WTC11 (cell line): ENCODE measurements around the gene SNX2. TPM values are rescaled to one million over a fixed set of nuclear protein-coding genes. Genes with fewer than 3 reads are reported as not detected.

ENCODE experiments used
- ATAC-seq: fragments of 200-7000 bp; cut with Tn5 transposase; 2 replicates; pipeline ENCODE4 v1.10.0; 2021; ENCODE audit warnings: mild to moderate bottlenecking, moderate library complexity
- CTCF ChIA-PET: fragments of 300-600 bp; sonication (Branson Sonifier 250); formaldehyde crosslinking; loops from one replicate; lab custom pipeline; 2021; ENCODE audit warnings: antibody characterized with exemption; lab: Charles Lee
- POLR2A ChIA-PET: fragments of 350-600 bp; sonication (Branson Sonifier 250); formaldehyde crosslinking; loops from one replicate; lab custom pipeline; 2021; ENCODE audit warnings: antibody characterized with exemption; lab: Charles Lee
- DNase-seq: peaks from one replicate; pipeline ENCODE4 v3.0.0; 2021; ENCODE audit warnings: low spot score
- H3K27ac Mint-ChIP-seq: 2 replicates; pipeline ENCODE4 v1.8.0; 2021; ENCODE audit warnings: mixed read lengths
- H3K27me3 Mint-ChIP-seq: 2 replicates; pipeline ENCODE4 v1.8.0; 2021; ENCODE audit warnings: low read depth, mild to moderate bottlenecking, moderate library complexity, mixed read lengths
- H3K36me3 Mint-ChIP-seq: 2 replicates; pipeline ENCODE4 v1.8.0; 2021; ENCODE audit warnings: mixed read lengths
- H3K4me1 Mint-ChIP-seq: 2 replicates; pipeline ENCODE4 v1.8.0; 2022; ENCODE audit warnings: mixed read lengths
- H3K4me3 Mint-ChIP-seq: 2 replicates; pipeline ENCODE4 v1.8.0; 2021; ENCODE audit warnings: mild to moderate bottlenecking, moderate library complexity, mixed read lengths
- H3K9me3 Mint-ChIP-seq: 2 replicates; pipeline ENCODE4 v1.8.0; 2021; ENCODE audit warnings: mixed read lengths
- CDX4 ChIP-seq: fragments of 250-450 bp; sonication (Bioruptor Pico); IDR thresholded peaks from 2 replicates; pipeline ENCODE4 v1.9.0; 2021; ENCODE audit warnings: moderate library complexity, mild to moderate bottlenecking, inconsistent platforms, borderline replicate concordance
- CREB1 ChIP-seq: sonication (generic); formaldehyde crosslinking; IDR thresholded peaks from 2 replicates; pipeline ENCODE4 v1.8.0; 2023; ENCODE audit warnings: mild to moderate bottlenecking, missing genetic modification reagents
- CTCF ChIP-seq: fragments of 200-600 bp; IDR thresholded peaks from 2 replicates; pipeline ENCODE4 v1.8.0; 2022; ENCODE audit warnings: antibody characterized with exemption
- E2F5 ChIP-seq: sonication (generic); formaldehyde crosslinking; IDR thresholded peaks from 2 replicates; pipeline ENCODE4 v1.8.1; 2022; ENCODE audit warnings: mild to moderate bottlenecking, moderate library complexity, missing genetic modification reagents
- FOXP4 ChIP-seq: sonication (generic); formaldehyde crosslinking; IDR thresholded peaks from 2 replicates; pipeline ENCODE4 v1.8.0; 2022; ENCODE audit warnings: mild to moderate bottlenecking, missing genetic modification reagents
- JAZF1 ChIP-seq: fragments of 250-450 bp; sonication (Bioruptor Pico); IDR thresholded peaks from 2 replicates; pipeline ENCODE4 v1.9.0; 2021; ENCODE audit warnings: moderate library complexity, mild to moderate bottlenecking, inconsistent platforms
- NFE2L1 ChIP-seq: sonication (generic); formaldehyde crosslinking; IDR thresholded peaks from 2 replicates; pipeline ENCODE4 v1.8.1; 2023; ENCODE audit warnings: missing genetic modification reagents
- OVOL2 ChIP-seq: fragments of 250-450 bp; sonication (Bioruptor Pico); IDR thresholded peaks from 2 replicates; pipeline ENCODE4 v1.9.0; 2021; ENCODE audit warnings: mild to moderate bottlenecking, borderline replicate concordance
- PRDM15 ChIP-seq: sonication (generic); formaldehyde crosslinking; IDR thresholded peaks from 2 replicates; pipeline ENCODE4 v1.8.0; 2022; ENCODE audit warnings: missing genetic modification reagents
- PREB ChIP-seq: sonication (generic); formaldehyde crosslinking; IDR thresholded peaks from 2 replicates; pipeline ENCODE4 v1.8.1; 2022; ENCODE audit warnings: mild to moderate bottlenecking, missing genetic modification reagents, moderate library complexity, borderline replicate concordance
- SMAD3 ChIP-seq: sonication (generic); formaldehyde crosslinking; IDR thresholded peaks from 2 replicates; pipeline ENCODE4 v1.8.0; 2022; ENCODE audit warnings: missing genetic modification reagents, mild to moderate bottlenecking, borderline replicate concordance
- SOX15 ChIP-seq: fragments of 250-450 bp; sonication (Bioruptor Pico); IDR thresholded peaks from 2 replicates; pipeline ENCODE4 v1.9.0; 2021; ENCODE audit warnings: mild to moderate bottlenecking
- SP1 ChIP-seq: sonication (generic); formaldehyde crosslinking; conservative IDR thresholded peaks from 2 replicates; pipeline ENCODE4 v1.8.1; 2022; ENCODE audit warnings: missing genetic modification reagents
- TP53 ChIP-seq: sonication (generic); formaldehyde crosslinking; IDR thresholded peaks from 2 replicates; pipeline ENCODE4 v1.8.1; 2023; ENCODE audit warnings: mild to moderate bottlenecking, missing genetic modification reagents
- ZNF121 ChIP-seq: sonication (generic); formaldehyde crosslinking; IDR thresholded peaks from 2 replicates; pipeline ENCODE4 v1.8.0; 2023; ENCODE audit warnings: missing genetic modification reagents
- ZNF281 ChIP-seq: sonication (generic); formaldehyde crosslinking; IDR thresholded peaks from 2 replicates; pipeline ENCODE4 v1.8.0; 2023; ENCODE audit warnings: mild to moderate bottlenecking, missing genetic modification reagents
- ZNF317 ChIP-seq: sonication (generic); formaldehyde crosslinking; IDR thresholded peaks from 2 replicates; pipeline ENCODE4 v1.8.1; 2023; ENCODE audit warnings: low read depth, mild to moderate bottlenecking, moderate library complexity, missing genetic modification reagents, borderline replicate concordance
- ZNF396 ChIP-seq: fragments of 250-450 bp; sonication (Bioruptor Pico); IDR thresholded peaks from 2 replicates; pipeline ENCODE4 v1.8.0; 2021; ENCODE audit warnings: mild to moderate bottlenecking, moderate library complexity, borderline replicate concordance
- ZNF671 ChIP-seq: fragments of 250-450 bp; sonication (Bioruptor Pico); IDR thresholded peaks from 2 replicates; pipeline ENCODE4 v1.8.0; 2021; ENCODE audit warnings: mild to moderate bottlenecking
- total RNA-seq: library from RNA; stranded (reverse); gene quantifications from 3 replicates; pipeline ENCODE4 v1.2.3, GENCODE V29; 2021

Gene SNX2
- total RNA-seq, 1 experiment from 2014 or later = 63.7 TPM

- TF ChIP-seq CTCF = no peak
- TF ChIP-seq NFE2L1 (CRISPR knock-in tag) = no peak
- TF ChIP-seq ZNF121 = no peak
- no peak for TF ChIP-seq SOX15 (CRISPR knock-in tag)
- TF ChIP-seq TP53 = no peak
- no peak for TF ChIP-seq ZNF671 (CRISPR knock-in tag)
- TF ChIP-seq OVOL2 = no peak
- TF ChIP-seq PRDM15 = no peak
- TF ChIP-seq CREB1 (CRISPR knock-in tag) = no peak
- no peak for TF ChIP-seq E2F5 (CRISPR knock-in tag)
- no peak for TF ChIP-seq JAZF1 (CRISPR knock-in tag)
These were observed 13.5 kb downstream of the SNX2 start (continued) for GRCh38 chr5:122788371-122788770.

GRCh38 chr5:122788996-122789395 lies 14.1 kb downstream of the SNX2 start:
- peaks cover 18% of the 10 kb centered on the region for H3K4me1 Mint-ChIP-seq
- peak overlapping the region; percentile 34; the same call in 1 of the 2 replicates for H3K27ac Mint-ChIP-seq
- H3K4me3 Mint-ChIP-seq = no peak overlapping the region
- H3K9me3 Mint-ChIP-seq = peaks cover 15% of the 10 kb centered on the region
- CTCF ChIA-PET = no interaction called here
- ATAC-seq (no peak; the same call in 1 of the 2 replicates), DNase-seq (no peak)
- H3K27me3 Mint-ChIP-seq = no peaks in the 10 kb centered on the region
- TF ChIP-seq ZNF281 (no peak), ZNF317 (CRISPR knock-in tag) (no peak), SP1 (CRISPR knock-in tag) (no peak), SMAD3 (no peak), JAZF1 (CRISPR knock-in tag) (no peak), PREB (CRISPR knock-in tag) (no peak), ZNF396 (no peak), CDX4 (CRISPR knock-in tag) (no peak), FOXP4 (no peak)
- POLR2A ChIA-PET = no interaction called here
- H3K36me3 Mint-ChIP-seq = peaks cover 17% of the 10 kb centered on the region
